ENCODE data around the gene HOXC4. TPM values are rescaled to one million over a fixed set of nuclear protein-coding genes. Genes with fewer than 3 reads are reported as not detected.

Gene HOXC4
- total RNA-seq, 1 donor from 2014 or later, result 0.47 TPM

- no peaks in the 10 kb centered on the region for H3K36me3 ChIP-seq
- no peak for DNase-seq
- H3K9me3 ChIP-seq, result no peaks in the 10 kb centered on the region
- no peaks in the 10 kb centered on the region for H3K4me1 ChIP-seq
- intact Hi-C loops (cut with DNase I), result no loop called here
- peaks cover 33% of the 10 kb centered on the region for H3K27me3 ChIP-seq (ENCODE audit: low read depth)
- ATAC-seq, result no peak
- no peak overlapping the region for H3K4me3 ChIP-seq
- no peak overlapping the region for H3K27ac ChIP-seq
- TF ChIP-seq CTCF (IDR thresholded peaks at IDR 0.05), result no peak
Observed at GRCh38 chr12:54066408-54066807, 12.8 kb downstream of the HOXC4 start.

GRCh38 chr12:54068418-54069070 lies 14.9 kb downstream of the HOXC4 start:
- no peaks in the 10 kb centered on the region for H3K36me3 ChIP-seq
- no peak overlapping the region for H3K27ac ChIP-seq
- ATAC-seq, result no peak
- peaks cover 28% of the 10 kb centered on the region for H3K27me3 ChIP-seq (ENCODE audit: low read depth)
- no peaks in the 10 kb centered on the region for H3K9me3 ChIP-seq
- DNase-seq, result no peak
- TF ChIP-seq CTCF (IDR thresholded peaks at IDR 0.05), result no peak
- intact Hi-C loops (cut with DNase I), result no loop called here
- no peaks in the 10 kb centered on the region for H3K4me1 ChIP-seq
- no peak overlapping the region for H3K4me3 ChIP-seq

- ATAC-seq (no peak), DNase-seq (no peak)
- Histone ChIP-seq H3K4me3 (no peak overlapping the region), H3K9me3 (no peaks in the 10 kb centered on the region), H3K36me3 (no peaks in the 10 kb centered on the region), H3K27me3 (ENCODE audit: low read depth) (peaks cover 26% of the 10 kb centered on the region), H3K4me1 (no peaks in the 10 kb centered on the region), H3K27ac (no peak overlapping the region)
- intact Hi-C loops (cut with DNase I), result no loop called here
- no peak for TF ChIP-seq CTCF (IDR thresholded peaks at IDR 0.05)
Observed at GRCh38 chr12:54071942-54072341, 18.3 kb downstream of the HOXC4 start.

- intact Hi-C loops (cut with DNase I), result no loop called here
- ATAC-seq (no peak), DNase-seq (no peak)
- peaks cover 30% of the 10 kb centered on the region for H3K27me3 ChIP-seq (ENCODE audit: low read depth)
- no peak overlapping the region for H3K27ac ChIP-seq
- H3K4me1 ChIP-seq, result no peaks in the 10 kb centered on the region
- no peaks in the 10 kb centered on the region for H3K36me3 ChIP-seq
- H3K4me3 ChIP-seq, result no peak overlapping the region
- no peak for TF ChIP-seq CTCF (IDR thresholded peaks at IDR 0.05)
- H3K9me3 ChIP-seq, result no peaks in the 10 kb centered on the region
Observed at GRCh38 chr12:54074308-54074707, 20.7 kb downstream of the HOXC4 start.

GRCh38 chr12:54075409-54075808 lies 21.8 kb downstream of the HOXC4 start:
- DNase-seq (no peak), ATAC-seq (no peak)
- H3K27me3 ChIP-seq (ENCODE audit: low read depth), result peaks cover 30% of the 10 kb centered on the region
- no peak overlapping the region for H3K4me3 ChIP-seq
- no peaks in the 10 kb centered on the region for H3K9me3 ChIP-seq
- no peak overlapping the region for H3K27ac ChIP-seq
- no peak for TF ChIP-seq CTCF (IDR thresholded peaks at IDR 0.05)
- H3K36me3 ChIP-seq, result no peaks in the 10 kb centered on the region
- H3K4me1 ChIP-seq, result no peaks in the 10 kb centered on the region
- intact Hi-C loops (cut with DNase I), result no loop called here
